Upper lobe of left lung (tissue), 4 donors: ENCODE data around the gene FAM8A1.

ENCODE experiments used
- EP300 ChIP-seq, 4 donors: sonication (generic); formaldehyde crosslinking; IDR thresholded peaks; one replicate each; pipeline ENCODE4 v1.5.1; 2017; ENCODE audit warnings: antibody characterized with exemption in 4 of 4, control low read depth in 2 of 4
- POLR2A ChIP-seq, 4 donors: fragments of 450-650 bp; IDR thresholded peaks; one replicate each; pipeline ENCODE4 v1.5.1; 2016 to 2017; ENCODE audit warnings: antibody characterized with exemption in 4 of 4, mild to moderate bottlenecking in 2 of 4
- POLR2AphosphoS5 ChIP-seq, 2 donors: sonication (generic); formaldehyde crosslinking; IDR thresholded peaks; one replicate each; pipeline ENCODE4 v1.5.1; 2017; ENCODE audit warnings: antibody characterized with exemption in 2 of 2
- TF ChIP-seq, protein P1 (sequence below), 6 experiments: fragments of 450-650 bp in 4 of 6; fragments of 200-600 bp in 2 of 6; sonication (generic) in 2 of 6; IDR thresholded peaks; one replicate each; pipeline ENCODE4 v1.5.1; 2016 to 2019; ENCODE audit warnings: antibody characterized with exemption in 6 of 6

DNA sequence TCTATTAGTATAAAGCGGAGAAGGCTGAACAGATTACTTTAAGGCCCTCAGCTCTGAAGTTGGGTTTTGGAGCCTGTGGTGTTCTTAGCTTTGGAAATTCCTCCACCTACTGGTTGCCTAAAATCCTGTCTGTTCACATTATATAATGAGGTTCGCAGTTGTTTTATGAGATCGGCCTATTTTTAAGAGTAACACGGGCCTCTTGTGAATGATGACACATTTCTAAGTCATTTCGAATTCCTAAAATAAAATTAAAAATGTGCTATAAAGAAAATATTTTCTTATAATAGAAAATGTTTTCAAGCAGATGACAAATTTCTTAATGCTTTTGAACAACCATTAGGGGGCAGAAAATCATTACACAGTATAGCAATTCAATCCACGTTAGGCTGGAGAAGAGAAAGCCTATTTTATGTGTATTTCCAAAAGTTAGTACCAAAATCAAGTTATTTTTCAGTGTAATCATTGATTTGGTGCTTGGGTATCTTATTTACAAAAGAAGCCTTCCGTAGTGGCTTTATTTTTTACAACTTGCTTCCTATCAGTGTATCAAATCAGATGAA is 15.8 kb upstream of the FAM8A1 start:
- TF ChIP-seq, protein P1, sequence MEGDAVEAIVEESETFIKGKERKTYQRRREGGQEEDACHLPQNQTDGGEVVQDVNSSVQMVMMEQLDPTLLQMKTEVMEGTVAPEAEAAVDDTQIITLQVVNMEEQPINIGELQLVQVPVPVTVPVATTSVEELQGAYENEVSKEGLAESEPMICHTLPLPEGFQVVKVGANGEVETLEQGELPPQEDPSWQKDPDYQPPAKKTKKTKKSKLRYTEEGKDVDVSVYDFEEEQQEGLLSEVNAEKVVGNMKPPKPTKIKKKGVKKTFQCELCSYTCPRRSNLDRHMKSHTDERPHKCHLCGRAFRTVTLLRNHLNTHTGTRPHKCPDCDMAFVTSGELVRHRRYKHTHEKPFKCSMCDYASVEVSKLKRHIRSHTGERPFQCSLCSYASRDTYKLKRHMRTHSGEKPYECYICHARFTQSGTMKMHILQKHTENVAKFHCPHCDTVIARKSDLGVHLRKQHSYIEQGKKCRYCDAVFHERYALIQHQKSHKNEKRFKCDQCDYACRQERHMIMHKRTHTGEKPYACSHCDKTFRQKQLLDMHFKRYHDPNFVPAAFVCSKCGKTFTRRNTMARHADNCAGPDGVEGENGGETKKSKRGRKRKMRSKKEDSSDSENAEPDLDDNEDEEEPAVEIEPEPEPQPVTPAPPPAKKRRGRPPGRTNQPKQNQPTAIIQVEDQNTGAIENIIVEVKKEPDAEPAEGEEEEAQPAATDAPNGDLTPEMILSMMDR (IDR thresholded peaks at IDR 0.05): peak; percentile 59 to 88 (median 74)
- TF ChIP-seq POLR2AphosphoS5 (IDR thresholded peaks at IDR 0.05) (no peak), POLR2A (IDR thresholded peaks at IDR 0.05) (no peak), EP300 (IDR thresholded peaks at IDR 0.05) (no peak)
